ENCODE measurements around the gene OSBPL8.

OSBPL8 gene

DNA sequence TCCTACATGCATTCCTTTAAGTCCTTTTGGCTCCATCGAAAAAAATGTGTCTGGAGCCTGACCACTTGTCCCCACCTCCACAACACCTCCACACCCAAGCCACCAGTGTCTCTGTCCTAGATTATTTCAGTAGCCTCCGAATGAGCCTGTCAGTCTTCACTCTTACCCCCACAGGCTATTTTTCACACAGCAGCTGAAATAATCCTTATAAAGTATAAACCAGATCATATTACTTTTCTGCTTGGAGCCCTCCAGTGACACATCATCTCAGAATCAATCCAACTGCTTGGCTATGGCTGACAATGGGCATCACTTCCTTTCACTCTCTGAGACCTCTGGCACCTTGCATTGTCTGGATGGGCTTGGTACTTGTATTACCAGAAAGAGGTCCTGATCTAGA is 256.2 kb downstream of the OSBPL8 start:
- no peak for DNase-seq (ENCODE audit: low spot score)
